Hepatocyte (in vitro differentiated cells): ENCODE data around the gene DDX54. TPM values are rescaled to one million over a fixed set of nuclear protein-coding genes. Genes with fewer than 3 reads are reported as not detected.

Experiments used
- DNase-seq: peaks from one replicate; pipeline ENCODE4 v3.0.0-alpha.2; 2016; ENCODE audit warnings: low spot score
- H2AFZ ChIP-seq: fragments of 200-600 bp; sonication (generic); 2 replicates; pipeline ENCODE4 v1.6.0; 2016; ENCODE audit warnings: antibody characterized with exemption, mild to moderate bottlenecking
- H3K27ac ChIP-seq: fragments of 200-600 bp; sonication (generic); 2 replicates; pipeline ENCODE4 v1.5.1; 2016; ENCODE audit warnings: mild to moderate bottlenecking
- H3K27me3 ChIP-seq: fragments of 200-600 bp; sonication (generic); 2 replicates; pipeline ENCODE4 v1.6.1; 2016
- H3K36me3 ChIP-seq: fragments of 200-600 bp; sonication (generic); replicated peaks from 2 replicates; pipeline ENCODE4 v1.5.1; 2016; ENCODE audit warnings: low read depth; ENCODE audit not compliant: insufficient read depth
- H3K4me1 ChIP-seq: fragments of 200-600 bp; sonication (generic); 2 replicates; pipeline ENCODE4 v1.5.1; 2016; ENCODE audit warnings: mild to moderate bottlenecking, moderate library complexity; ENCODE audit not compliant: insufficient read depth
- H3K4me2 ChIP-seq: fragments of 200-600 bp; sonication (generic); 2 replicates; pipeline ENCODE4 v1.6.0; 2016
- H3K4me3 ChIP-seq: fragments of 200-600 bp; sonication (generic); 2 replicates; pipeline ENCODE4 v1.5.1; 2016; ENCODE audit warnings: mild to moderate bottlenecking
- H3K79me2 ChIP-seq: fragments of 200-600 bp; sonication (generic); 2 replicates; pipeline ENCODE4 v1.6.0; 2017; ENCODE audit warnings: mild to moderate bottlenecking
- H3K9me2 ChIP-seq: fragments of 200-600 bp; sonication (generic); replicated peaks from 2 replicates; pipeline ENCODE4 v1.6.0; 2017; ENCODE audit warnings: mild to moderate bottlenecking; ENCODE audit not compliant: insufficient read depth
- H3K9me3 ChIP-seq: fragments of 200-600 bp; sonication (generic); 2 replicates; pipeline ENCODE4 v1.5.1; 2016; ENCODE audit warnings: low read depth, mild to moderate bottlenecking
- H4K20me1 ChIP-seq: fragments of 200-600 bp; sonication (generic); 2 replicates; pipeline ENCODE4 v1.6.0; 2016; ENCODE audit warnings: mild to moderate bottlenecking; ENCODE audit not compliant: insufficient read depth, poor library complexity, severe bottlenecking
- CTCF ChIP-seq: fragments of 200-600 bp; sonication (generic); IDR thresholded peaks from 2 replicates; pipeline ENCODE4 v1.5.1; 2016; ENCODE audit warnings: antibody characterized with exemption, mild to moderate bottlenecking; ENCODE audit not compliant: poor library complexity
- EZH2 ChIP-seq: fragments of 200-600 bp; sonication (generic); IDR thresholded peaks from 2 replicates; pipeline ENCODE4 v1.6.1; 2016; ENCODE audit warnings: antibody characterized with exemption, mild to moderate bottlenecking, borderline replicate concordance
- EZH2phosphoT487 ChIP-seq: fragments of 200-600 bp; sonication (generic); IDR thresholded peaks from one replicate; pipeline ENCODE4 v1.6.1; 2018; ENCODE audit warnings: antibody characterized with exemption, mild to moderate bottlenecking, low read depth, moderate library complexity; ENCODE audit not compliant: unreplicated experiment, severe bottlenecking
- WGBS: methylation state at CpG from one replicate; pipeline ENCODE4 v1.1.6; 2016; ENCODE audit warnings: low lambda C conversion rate; ENCODE audit errors: missing lambda C conversion rate; 5-methylcytosine and 5-hydroxymethylcytosine counted together
- polyA plus RNA-seq: library from polyadenylated mRNA; unstranded; fragments of >200 nt; fragmentation: Nextera tagmentation; extraction: Ambion mirVana; gene quantifications from 2 replicates; pipeline ENCODE4 v1.2.1, GENCODE V29; 2016
- total RNA-seq: library from RNA; depleted of rRNA; stranded (reverse); fragments of >200 nt; gene quantifications from 2 replicates; pipeline ENCODE4 v1.2.3, GENCODE V29; 2014

DDX54 gene
- total and polyA plus RNA-seq, 2 experiments from 2014 or later = 37.8 to 52.6 TPM

GRCh38 chr12:113136990-113137511 is 48.2 kb downstream of the DDX54 start:
- Histone ChIP-seq H3K9me3 (no peaks in the 10 kb centered on the region), H3K9me2 (no peaks in the 10 kb centered on the region), H3K4me3 (no peak overlapping the region), H3K27me3 (peaks cover 33% of the 10 kb centered on the region), H3K27ac (no peak overlapping the region), H3K79me2 (no peaks in the 10 kb centered on the region), H4K20me1 (no peaks in the 10 kb centered on the region), H3K4me2 (no peak overlapping the region), H3K36me3 (no peaks in the 10 kb centered on the region), H2AFZ (no peak overlapping the region), H3K4me1 (no peaks in the 10 kb centered on the region)
- WGBS = 82% methylated on average over 6 of the region's 6 CpGs
- no peak for DNase-seq
- no peak for TF ChIP-seq EZH2phosphoT487
- TF ChIP-seq EZH2 = no peak
- TF ChIP-seq CTCF = no peak

GRCh38 chr12:113136128-113136989 is 48.9 kb downstream of the DDX54 start:
- H3K4me1 ChIP-seq = no peaks in the 10 kb centered on the region

GRCh38 chr12:113135178-113136127 is 49.8 kb downstream of the DDX54 start, which contains the start of gene RASAL1:
Gene RASAL1 (minus strand): TSS chr12:113135761. CDS start chr12:113135462, 299 bp downstream.
- Histone ChIP-seq H3K4me1 (no peaks in the 10 kb centered on the region), H4K20me1 (no peaks in the 10 kb centered on the region), H3K79me2 (no peaks in the 10 kb centered on the region), H3K9me3 (no peaks in the 10 kb centered on the region), H3K9me2 (no peaks in the 10 kb centered on the region), H3K27ac (no peak within 1 kb of the TSS), H3K27me3 (peaks cover 33% of the 10 kb centered on the region), H2AFZ (no peak within 1 kb of the TSS), H3K36me3 (no peaks in the 10 kb centered on the region), H3K4me3 (no peak within 1 kb of the TSS), H3K4me2 (peak within 1 kb of the TSS; percentile 56)
- 15% methylated on average over 28 of the region's 68 CpGs for WGBS
- DNase-seq = peak; percentile 41
- no peak for TF ChIP-seq EZH2
- TF ChIP-seq CTCF = peak; percentile 28

More at GRCh38 chr12:113136128-113136989, 48.9 kb downstream of the DDX54 start:
- Histone ChIP-seq H3K27me3 (peaks cover 33% of the 10 kb centered on the region), H3K79me2 (no peaks in the 10 kb centered on the region), H3K4me3 (no peak overlapping the region), H3K36me3 (no peaks in the 10 kb centered on the region), H4K20me1 (no peaks in the 10 kb centered on the region), H3K4me2 (peak overlapping the region; percentile 56), H3K27ac (no peak overlapping the region), H3K9me2 (no peaks in the 10 kb centered on the region), H3K9me3 (no peaks in the 10 kb centered on the region), H2AFZ (no peak overlapping the region)
- TF ChIP-seq EZH2 (no peak), CTCF (no peak), EZH2phosphoT487 (no peak)
- no peak for DNase-seq
- 41% methylated on average over 21 of the region's 21 CpGs for WGBS
